Measurements from ENCODE around the gene AQP9.
A peak's percentile ranks its signal among the peaks of the same experiment; 100 is the strongest.

AQP9 gene

GRCh38 chr15:58224068-58224467, 85.9 kb downstream of the AQP9 start:
- DNase-seq (ENCODE audit: low read depth in 2 of 2): no peak

GRCh38 chr15:58227706-58228543, 89.7 kb downstream of the AQP9 start:
- DNase-seq (ENCODE audit: low read depth in 2 of 2): peak; percentile 15 to 34

- DNase-seq (ENCODE audit: low read depth in 2 of 2): no peak
These were observed 90.5 kb downstream of the AQP9 start for GRCh38 chr15:58228718-58229117.

- no peak for DNase-seq (ENCODE audit: low read depth in 2 of 2)
These were observed 91.2 kb downstream of the AQP9 start for GRCh38 chr15:58229297-58229768.

GRCh38 chr15:58232281-58233065, 94.3 kb downstream of the AQP9 start:
- no peak for DNase-seq (ENCODE audit: low read depth in 2 of 2)

GRCh38 chr15:58233341-58233740, 95.2 kb downstream of the AQP9 start:
- no peak for DNase-seq (ENCODE audit: low read depth in 2 of 2)
